ENCODE measurements around the gene FAM50B. TPM values are rescaled to one million over a fixed set of nuclear protein-coding genes. Genes with fewer than 3 reads are reported as not detected.

The FAM50B gene
- total and polyA plus RNA-seq, 2 of the 13 experiments (the other 11 are each of a cell fraction or from before 2014, with no cell fraction given), result 0.05 TPM; not detected in 1

- TF ChIP-seq DBP (CRISPR knock-in tag; IDR thresholded peaks at IDR 0.05; ENCODE audit: not compliant biosample characterization) (no peak), ELF3 (CRISPR knock-in tag; IDR thresholded peaks at IDR 0.05) (peak; percentile 89), RORA (CRISPR knock-in tag; IDR thresholded peaks at IDR 0.05) (no peak), ONECUT2 (CRISPR knock-in tag; IDR thresholded peaks at IDR 0.05) (no peak), HDAC1 (CRISPR knock-in tag; IDR thresholded peaks at IDR 0.05) (0 out of 2 replicates have a peak, but pooled peaks have one; percentile 29), RARG (CRISPR knock-in tag; IDR thresholded peaks at IDR 0.05; ENCODE audit: low read depth) (no peak), TFDP1 (CRISPR knock-in tag; IDR thresholded peaks at IDR 0.05; ENCODE audit: borderline replicate concordance) (no peak), ZC3H13 (CRISPR knock-in tag; IDR thresholded peaks at IDR 0.05) (no peak; the same call in 1 of the 2 replicates), MEF2D (CRISPR knock-in tag; IDR thresholded peaks at IDR 0.05) (peak; percentile 3; the same call in 1 of the 2 replicates), RAD21 (CRISPR knock-in tag; IDR thresholded peaks at IDR 0.05) (no peak), ARID5B (CRISPR knock-in tag; IDR thresholded peaks at IDR 0.05) (peak; percentile 12; the same call in 1 of the 2 replicates), ZNF512 (CRISPR knock-in tag; IDR thresholded peaks at IDR 0.05) (no peak), NR1H2 (CRISPR knock-in tag; IDR thresholded peaks at IDR 0.05; ENCODE audit: borderline replicate concordance, low read depth) (no peak), ZSCAN30 (CRISPR knock-in tag; IDR thresholded peaks at IDR 0.05) (no peak), ZBTB34 (CRISPR knock-in tag; IDR thresholded peaks at IDR 0.05) (no peak), ZNF773 (CRISPR knock-in tag; IDR thresholded peaks at IDR 0.05; ENCODE audit: borderline replicate concordance) (no peak), USF2 (IDR thresholded peaks at IDR 0.05; ENCODE audit: low read depth, low read length) (no peak), USF2 (CRISPR knock-in tag; IDR thresholded peaks at IDR 0.05; ENCODE audit: borderline replicate concordance) (no peak)
These were observed 23.2 kb upstream of the FAM50B start (continued) for GRCh38 chr6:3825851-3826581.

Measured in HepG2 (cell line).